ENCODE results near the gene TMEM115.
A peak's percentile ranks its signal among the peaks of the same experiment; 100 is the strongest.

The TMEM115 gene

GRCh38 chr3:50378024-50378423 lies 18.7 kb upstream of the TMEM115 start:
- no peak for DNase-seq (ENCODE audit: low spot score)

- DNase-seq (ENCODE audit: low spot score): no peak
Observed at GRCh38 chr3:50375258-50375931, 16.1 kb upstream of the TMEM115 start.

GRCh38 chr3:50374363-50375257 lies 15.3 kb upstream of the TMEM115 start:
- DNase-seq (ENCODE audit: low spot score): no peak

- no peak for DNase-seq (ENCODE audit: low spot score)
Observed at GRCh38 chr3:50373146-50374051, 14.1 kb upstream of the TMEM115 start.

GRCh38 chr3:50372349-50372748 lies 13.0 kb upstream of the TMEM115 start:
- DNase-seq (ENCODE audit: low spot score): no peak

- DNase-seq (ENCODE audit: low spot score): no peak
Observed at GRCh38 chr3:50371133-50371685, 11.9 kb upstream of the TMEM115 start.

GRCh38 chr3:50370594-50370993 lies 11.3 kb upstream of the TMEM115 start:
- no peak for DNase-seq (ENCODE audit: low spot score)

GRCh38 chr3:50369012-50369670 lies 9.8 kb upstream of the TMEM115 start:
- no peak for DNase-seq (ENCODE audit: low spot score)

- DNase-seq (ENCODE audit: low spot score): no peak
Observed at GRCh38 chr3:50365842-50366220, 6.5 kb upstream of the TMEM115 start.

GRCh38 chr3:50365080-50365841 lies 5.9 kb upstream of the TMEM115 start:
- peak; percentile 97 for DNase-seq (ENCODE audit: low spot score)

GRCh38 chr3:50364573-50365079 lies 5.3 kb upstream of the TMEM115 start:
- no peak for DNase-seq (ENCODE audit: low spot score)

- no peak for DNase-seq (ENCODE audit: low spot score)
Observed at GRCh38 chr3:50359760-50360110, 414 bp upstream of the TMEM115 start.

- DNase-seq (ENCODE audit: low spot score): no peak
Observed at GRCh38 chr3:50358355-50358910, 888 bp downstream of the TMEM115 start.

GRCh38 chr3:50357481-50357880 lies 1.8 kb downstream of the TMEM115 start:
- DNase-seq (ENCODE audit: low spot score): no peak

- DNase-seq (ENCODE audit: low spot score): peak; percentile 48
Observed at GRCh38 chr3:50356553-50356952, 2.8 kb downstream of the TMEM115 start.

- DNase-seq (ENCODE audit: low spot score): no peak
Observed at GRCh38 chr3:50355829-50356552, 3.3 kb downstream of the TMEM115 start.

- DNase-seq (ENCODE audit: low spot score): no peak
Observed at GRCh38 chr3:50354850-50355249, 4.5 kb downstream of the TMEM115 start.

- no peak for DNase-seq (ENCODE audit: low spot score)
Observed at GRCh38 chr3:50354186-50354764, 5.0 kb downstream of the TMEM115 start.

Data from AG20443 (cell line).